ENCODE measurements around the gene FAM161B.
"Not testable (repeated sequence)": the region's sequence is repeated elsewhere in the genome, so short reads cannot be mapped to it uniquely, and the experiment has no call there.

Gene FAM161B

DNA sequence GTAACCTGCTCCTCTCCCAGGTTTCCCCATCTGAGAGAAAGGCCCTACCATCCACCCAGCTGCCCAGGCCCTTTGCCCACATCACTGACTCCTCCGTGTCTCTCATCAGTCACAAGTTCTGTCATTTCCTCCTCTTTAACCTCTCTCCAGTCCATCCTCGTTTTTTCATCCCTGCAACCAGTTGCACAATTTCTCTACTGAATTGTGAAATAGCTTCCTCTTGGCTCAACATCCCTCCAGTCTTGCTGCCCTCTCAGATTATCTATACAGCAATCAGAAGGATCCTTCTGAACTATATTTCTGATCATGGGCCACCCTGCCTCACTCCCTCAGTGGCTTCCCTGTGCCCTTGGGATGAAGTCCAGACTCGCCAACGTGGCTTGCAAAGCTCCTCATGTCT is 6.8 kb downstream of the FAM161B start:
- DNase-seq, result no peak

DNA sequence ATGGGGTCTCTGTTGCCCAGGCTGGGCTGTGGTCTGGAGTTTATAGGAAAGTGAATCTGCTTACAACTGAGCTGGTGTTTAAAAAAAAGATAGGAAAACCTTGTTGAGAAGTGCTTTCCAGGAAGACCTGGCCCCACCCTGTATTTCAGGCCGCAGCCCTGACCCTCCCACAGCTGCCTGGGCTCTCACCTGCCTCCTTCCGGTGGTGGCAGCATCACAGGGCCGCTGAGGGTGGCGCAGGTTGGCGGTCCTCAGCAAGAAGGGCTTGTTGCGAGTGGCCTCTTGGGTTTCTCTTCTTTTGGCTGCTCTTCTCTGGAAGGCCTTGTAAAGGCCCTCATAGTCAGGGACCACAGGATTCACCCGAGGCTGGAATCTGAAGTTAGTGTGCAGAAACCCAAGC is 7.7 kb downstream of the FAM161B start:
- DNase-seq, result no peak

GRCh38 chr14:73937012-73937411 is 12.9 kb downstream of the FAM161B start:
- DNase-seq, result no peak

DNA sequence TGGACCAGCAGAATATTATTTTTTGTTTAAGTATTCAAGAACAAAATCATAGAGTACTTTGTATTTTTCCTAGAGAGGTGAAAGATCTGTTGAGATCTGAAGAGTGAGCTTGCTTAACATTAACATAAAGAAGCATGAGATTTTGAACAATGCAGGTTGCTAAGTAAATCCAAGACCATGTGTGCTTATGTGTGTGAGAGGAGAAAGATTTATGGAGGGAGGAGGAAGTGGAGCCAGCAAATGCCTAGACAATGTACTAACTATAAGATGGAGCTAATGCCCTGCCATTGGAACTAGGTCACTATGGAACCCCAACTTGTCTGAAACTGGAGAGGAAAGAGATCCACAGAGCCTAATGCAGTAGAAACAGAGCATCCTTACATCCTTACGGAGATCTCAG is 13.3 kb downstream of the FAM161B start:
- DNase-seq, result no peak

DNA sequence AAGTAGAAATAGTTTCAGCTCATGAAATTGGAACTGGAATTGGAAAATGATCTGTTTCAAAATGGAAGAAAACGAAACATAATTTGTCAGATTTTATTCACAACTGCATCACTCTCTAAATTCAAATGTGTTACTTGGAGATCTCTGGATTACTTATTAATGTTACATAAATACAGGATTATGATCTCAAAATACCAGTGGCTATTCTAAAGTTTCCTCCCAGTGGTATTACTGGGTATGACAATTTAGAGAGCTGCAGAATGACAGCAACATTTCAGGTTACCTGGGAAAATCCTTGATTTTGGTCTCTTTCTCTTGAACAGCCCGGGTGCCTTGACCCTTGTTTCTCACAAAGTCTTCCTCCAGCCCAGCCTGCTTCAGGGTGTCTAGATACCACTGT is 14.2 kb downstream of the FAM161B start:
- DNase-seq, result no peak

DNA sequence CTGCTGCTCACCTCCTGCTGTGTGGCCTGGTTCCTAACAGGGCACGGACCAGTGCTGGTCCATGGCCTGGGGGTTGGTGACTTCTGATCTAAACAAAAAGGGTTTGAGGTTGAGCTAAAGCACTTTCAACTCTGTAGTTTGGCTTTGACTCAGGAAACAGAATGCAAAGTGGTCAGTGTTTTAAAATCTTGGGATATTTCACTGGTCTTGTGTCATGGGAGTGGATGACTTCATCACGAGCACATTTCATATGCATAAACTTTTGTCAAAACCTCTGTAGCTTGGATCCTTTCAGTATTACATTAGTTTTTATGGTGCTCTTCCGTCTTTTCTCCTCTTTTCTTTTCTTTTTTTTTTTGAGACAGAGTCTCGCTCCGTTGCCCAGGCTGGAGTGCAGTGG is 25.6 kb downstream of the FAM161B start:
- DNase-seq, result no peak

DNA sequence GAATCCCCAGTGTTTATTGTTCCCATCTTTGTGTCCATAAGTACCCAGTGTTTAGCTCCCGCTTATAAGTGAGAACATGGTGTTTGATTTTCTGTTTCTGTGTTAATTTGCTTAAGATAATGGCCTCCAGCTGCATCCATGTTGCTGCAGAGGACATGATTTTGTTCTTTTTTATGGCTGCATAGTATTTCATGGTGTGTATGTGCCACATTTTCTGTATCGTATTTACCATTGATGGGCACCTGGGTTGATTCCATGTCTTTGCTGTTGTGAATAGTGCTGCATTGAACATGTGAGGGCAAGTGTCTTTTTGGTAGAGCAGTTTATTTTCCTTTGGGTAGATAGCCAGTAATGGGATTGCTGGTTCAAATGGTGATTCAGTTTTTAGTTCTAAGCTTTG is 30.4 kb downstream of the FAM161B start:
- DNase-seq, result not testable (repeated sequence)

GRCh38 chr14:73916324-73916723 is 33.6 kb downstream of the FAM161B start:
- DNase-seq, result no peak

DNA sequence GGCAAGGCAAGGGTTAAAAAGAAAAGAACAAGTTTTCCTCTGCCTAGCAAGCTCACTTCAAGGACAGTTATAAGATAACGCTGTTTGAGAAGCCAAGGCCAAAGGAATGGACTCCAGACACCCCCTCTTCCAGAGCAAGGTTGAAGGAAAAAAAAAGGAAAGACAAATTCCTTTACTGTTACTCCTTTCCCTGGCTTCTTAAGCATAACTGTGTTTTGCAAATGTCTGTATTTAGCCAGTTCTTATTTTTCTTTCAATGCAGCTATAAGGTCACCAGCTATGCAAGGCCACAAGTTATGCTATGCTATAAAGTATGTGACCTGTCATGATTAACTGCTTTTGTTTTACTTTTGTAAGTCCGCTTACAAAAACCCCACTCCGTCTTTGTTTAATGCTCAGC is 36.6 kb downstream of the FAM161B start:
- DNase-seq, result no peak

DNA sequence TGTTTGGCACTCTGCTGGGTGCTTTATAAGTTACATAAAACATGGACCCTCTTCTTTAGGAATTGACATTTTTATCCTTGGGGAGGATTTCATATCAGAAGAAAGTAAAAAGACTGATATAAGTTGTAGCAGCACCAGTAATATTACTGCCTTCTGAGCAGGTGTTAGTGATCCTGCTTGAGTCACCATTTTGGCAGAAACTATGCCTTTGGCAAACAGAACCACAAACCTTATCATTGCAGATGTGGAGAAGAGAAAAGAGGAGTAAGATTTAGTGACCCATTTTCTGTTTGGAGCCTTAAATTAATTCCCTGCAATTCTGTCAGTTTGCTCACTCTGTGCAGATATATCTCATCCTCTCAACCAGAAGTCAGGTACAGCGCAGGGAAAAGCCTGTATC is 40.2 kb downstream of the FAM161B start:
- no peak for DNase-seq

GRCh38 chr14:73903028-73903427 is 46.9 kb downstream of the FAM161B start:
- DNase-seq, result no peak

- no peak for DNase-seq
Observed at GRCh38 chr14:73896521-73896920, 53.4 kb downstream of the FAM161B start.

DNA sequence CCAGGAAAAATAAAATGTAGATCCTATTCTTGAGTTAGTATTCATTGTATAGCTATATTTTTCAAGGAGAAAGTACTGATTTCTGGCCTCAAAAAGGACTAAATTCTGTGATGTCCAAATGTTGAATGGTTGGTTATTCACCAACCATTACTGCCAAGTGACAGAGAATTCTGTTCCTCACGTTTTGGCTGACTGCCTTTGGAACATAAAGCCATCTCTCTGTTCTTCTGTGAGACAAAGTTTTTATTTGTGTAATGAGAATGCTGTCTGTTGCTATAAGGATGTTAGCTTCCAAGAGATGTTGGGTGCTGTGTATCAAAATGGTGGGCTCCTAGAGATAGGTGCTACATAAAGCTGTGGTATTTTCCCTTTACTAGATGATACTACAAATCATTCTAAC is 54.0 kb downstream of the FAM161B start:
- no peak for DNase-seq

DNA sequence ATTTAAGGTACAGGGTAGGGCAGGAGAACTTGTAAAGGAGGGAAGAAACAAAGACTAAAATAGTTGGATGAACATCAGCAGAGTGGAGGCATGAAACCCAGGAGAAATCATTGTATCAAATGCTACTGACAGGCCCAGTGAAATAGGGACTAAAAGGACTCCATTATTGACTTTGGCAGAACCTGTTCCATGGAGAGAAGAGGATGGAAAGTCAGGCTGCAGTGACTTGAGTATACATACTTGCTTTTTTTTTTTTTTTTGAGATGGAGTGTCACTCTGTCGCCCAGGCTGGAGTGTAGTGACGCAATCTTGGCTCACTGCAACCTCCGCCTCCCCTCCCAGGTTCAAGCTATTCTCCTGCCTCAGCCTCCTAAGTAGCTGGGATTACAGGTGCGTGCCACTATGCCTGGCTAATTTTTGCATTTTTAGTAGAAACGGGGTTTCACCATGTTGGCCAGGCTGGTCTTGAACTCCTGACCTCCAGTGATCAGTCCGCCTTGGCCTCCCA is 55.7 kb downstream of the FAM161B start:
- not testable (repeated sequence) for DNase-seq

- DNase-seq, result no peak
Observed at GRCh38 chr14:73889376-73889775, 60.5 kb downstream of the FAM161B start.

DNA sequence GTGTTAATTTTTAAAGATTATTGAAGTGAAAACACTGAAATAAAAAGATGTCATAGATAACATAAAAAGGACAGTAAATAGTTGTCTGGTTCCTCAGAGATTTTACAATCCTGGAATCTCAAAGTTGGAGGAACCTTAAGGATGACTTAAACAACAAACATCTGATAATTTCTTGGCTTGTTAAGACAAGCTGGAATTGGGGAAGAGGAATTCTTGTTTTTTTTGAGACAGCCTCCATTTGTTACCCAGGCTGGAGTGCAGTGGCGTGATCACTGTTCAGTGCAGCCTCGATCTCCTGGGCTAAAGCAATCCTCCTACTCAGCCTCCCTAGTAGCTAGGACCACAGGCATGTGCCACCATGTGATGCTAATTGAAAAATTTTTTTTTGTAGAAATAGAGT is 60.9 kb downstream of the FAM161B start:
- DNase-seq, result no peak

DNA sequence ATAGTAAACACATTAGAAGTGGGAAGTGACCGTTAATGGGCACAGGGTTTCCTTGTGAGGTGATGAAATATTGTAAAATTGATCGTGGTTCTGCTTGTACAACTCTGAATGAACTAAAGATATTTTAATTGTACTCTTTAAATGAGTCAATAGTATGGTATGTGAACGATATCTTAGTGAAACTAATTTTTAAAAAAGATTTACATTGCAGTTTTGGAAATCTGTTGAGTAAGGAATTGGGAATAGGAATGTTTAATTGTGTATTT is 61.5 kb downstream of the FAM161B start:
- DNase-seq, result no peak

- DNase-seq, result no peak
Observed at GRCh38 chr14:73887694-73888459, 62.0 kb downstream of the FAM161B start.

GRCh38 chr14:73887318-73887616 is 62.6 kb downstream of the FAM161B start:
- DNase-seq, result no peak

DNA sequence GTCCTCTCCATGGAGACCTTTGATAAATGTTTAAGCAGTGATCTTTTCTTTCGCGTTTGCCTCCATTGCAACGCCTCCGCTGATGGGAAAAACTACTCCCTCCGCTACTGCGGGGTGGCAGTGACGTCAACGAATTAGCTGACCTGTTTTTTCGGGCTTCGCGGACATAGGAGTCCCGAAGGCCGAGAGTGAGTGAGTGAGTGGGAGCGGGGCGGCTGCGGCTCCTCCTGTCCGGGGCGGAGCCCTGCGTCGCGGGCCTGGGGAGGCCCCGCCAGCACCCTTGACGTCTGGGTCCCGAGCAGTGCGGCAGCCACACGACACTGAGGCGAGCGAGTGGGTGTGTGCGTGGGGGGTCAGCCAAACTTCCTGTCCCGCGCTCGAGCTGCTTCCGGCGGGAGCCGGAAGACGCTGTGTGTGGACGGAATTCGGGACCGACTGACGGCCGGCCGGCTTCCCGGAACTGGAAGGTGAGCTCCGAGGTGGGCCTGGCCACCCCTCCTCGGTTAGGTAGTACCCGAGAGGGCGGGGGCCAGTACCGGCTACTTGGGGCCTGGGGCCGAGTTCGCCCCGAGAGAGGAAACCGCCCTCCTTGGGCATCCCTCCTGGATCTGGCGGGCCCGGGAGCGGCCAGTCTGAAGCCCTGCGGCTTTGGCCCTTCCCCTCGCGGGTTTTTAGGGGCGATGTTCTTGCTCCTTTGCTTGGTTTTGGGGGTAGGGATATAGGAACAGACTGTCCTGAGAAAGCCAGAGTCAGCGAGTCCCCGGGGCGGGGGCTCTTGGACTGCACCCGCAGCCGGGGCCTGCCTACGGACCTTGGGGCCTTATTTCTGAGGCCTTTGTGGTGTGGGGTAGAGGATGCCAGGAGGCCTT is 63.2 kb downstream of the FAM161B start, which contains the start of gene ZNF410:
TSS of gene ZNF410 (plus strand) at position 411 of the 869 bp plus-strand sequence. CDS start 5,317 bp downstream, outside the sequence.
- peak; percentile 88 for DNase-seq

DNA sequence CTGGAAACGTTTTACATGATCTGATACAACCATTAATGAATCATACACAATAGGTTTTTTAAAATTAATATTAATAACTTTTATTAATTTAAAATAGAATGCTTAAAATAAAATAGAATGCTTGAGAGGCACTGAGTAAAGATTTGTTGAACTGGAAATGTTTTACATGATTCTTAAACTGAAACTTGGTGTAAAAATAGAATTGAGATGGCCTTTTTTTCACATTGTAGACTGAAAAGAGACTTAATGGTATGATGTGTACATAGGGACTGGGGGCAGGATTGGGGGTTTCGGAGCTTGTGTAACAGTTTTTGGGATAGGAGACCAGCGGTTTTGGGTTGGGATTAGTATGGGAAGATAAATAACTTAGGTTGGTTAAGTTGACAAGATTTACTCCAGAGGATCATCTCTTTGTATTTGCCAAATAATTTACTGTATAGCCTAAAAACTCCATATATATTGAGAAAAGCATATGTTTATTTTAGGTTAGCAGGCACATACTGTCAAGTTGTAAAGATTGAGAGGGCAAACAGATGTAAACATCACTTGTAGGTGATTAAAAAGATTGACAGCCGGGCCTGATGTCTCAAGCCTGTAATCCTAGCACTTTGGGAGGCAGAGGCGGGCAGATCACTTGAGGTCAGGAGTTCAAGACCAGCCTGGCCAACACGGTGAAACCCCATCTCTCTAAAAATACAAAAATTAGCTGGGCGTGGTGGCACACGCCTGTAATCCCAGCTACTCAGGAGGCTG is 65.3 kb downstream of the FAM161B start:
- DNase-seq, result no peak

All from SHP77 treated with DMSO at 0.1 percent for 48 hours (cell line).